WTC11 (cell line): ENCODE data around the gene FHIT. TPM values are rescaled to one million over a fixed set of nuclear protein-coding genes. Genes with fewer than 3 reads are reported as not detected.

Source experiments
- ATAC-seq: fragments of 200-7000 bp; cut with Tn5 transposase; 2 replicates; pipeline ENCODE4 v1.10.0; 2021; ENCODE audit warnings: mild to moderate bottlenecking, moderate library complexity
- CTCF ChIA-PET: fragments of 300-600 bp; sonication (Branson Sonifier 250); formaldehyde crosslinking; loops from one replicate; lab custom pipeline; 2021; ENCODE audit warnings: antibody characterized with exemption; lab: Charles Lee
- POLR2A ChIA-PET: fragments of 350-600 bp; sonication (Branson Sonifier 250); formaldehyde crosslinking; loops from one replicate; lab custom pipeline; 2021; ENCODE audit warnings: antibody characterized with exemption; lab: Charles Lee
- DNase-seq: peaks from one replicate; pipeline ENCODE4 v3.0.0; 2021; ENCODE audit warnings: low spot score
- H3K27ac Mint-ChIP-seq: 2 replicates; pipeline ENCODE4 v1.8.0; 2021; ENCODE audit warnings: mixed read lengths
- H3K27me3 Mint-ChIP-seq: 2 replicates; pipeline ENCODE4 v1.8.0; 2021; ENCODE audit warnings: low read depth, mild to moderate bottlenecking, moderate library complexity, mixed read lengths
- H3K36me3 Mint-ChIP-seq: 2 replicates; pipeline ENCODE4 v1.8.0; 2021; ENCODE audit warnings: mixed read lengths
- H3K4me1 Mint-ChIP-seq: 2 replicates; pipeline ENCODE4 v1.8.0; 2022; ENCODE audit warnings: mixed read lengths
- H3K4me3 Mint-ChIP-seq: 2 replicates; pipeline ENCODE4 v1.8.0; 2021; ENCODE audit warnings: mild to moderate bottlenecking, moderate library complexity, mixed read lengths
- H3K9me3 Mint-ChIP-seq: 2 replicates; pipeline ENCODE4 v1.8.0; 2021; ENCODE audit warnings: mixed read lengths
- CREM ChIP-seq: sonication (generic); formaldehyde crosslinking; IDR thresholded peaks from 2 replicates; pipeline ENCODE4 v1.8.1; 2022; ENCODE audit warnings: mild to moderate bottlenecking, missing genetic modification reagents, moderate library complexity
- FOXK1 ChIP-seq: sonication (generic); formaldehyde crosslinking; IDR thresholded peaks from 2 replicates; pipeline ENCODE4 v1.8.0; 2022; ENCODE audit warnings: mild to moderate bottlenecking, moderate library complexity, missing genetic modification reagents
- GTF2I ChIP-seq: fragments of 250-450 bp; sonication (Bioruptor Pico); conservative IDR thresholded peaks from 2 replicates; pipeline ENCODE4 v1.4.0; 2021; ENCODE audit warnings: mild to moderate bottlenecking
- NR3C1 ChIP-seq: sonication (generic); formaldehyde crosslinking; conservative IDR thresholded peaks from 2 replicates; pipeline ENCODE4 v1.8.1; 2023; ENCODE audit warnings: low read depth, mild to moderate bottlenecking, missing genetic modification reagents
- SOX15 ChIP-seq: fragments of 250-450 bp; sonication (Bioruptor Pico); IDR thresholded peaks from 2 replicates; pipeline ENCODE4 v1.9.0; 2021; ENCODE audit warnings: mild to moderate bottlenecking
- TP53 ChIP-seq: sonication (generic); formaldehyde crosslinking; IDR thresholded peaks from 2 replicates; pipeline ENCODE4 v1.8.1; 2023; ENCODE audit warnings: mild to moderate bottlenecking, missing genetic modification reagents
- ZNF396 ChIP-seq: fragments of 250-450 bp; sonication (Bioruptor Pico); IDR thresholded peaks from 2 replicates; pipeline ENCODE4 v1.8.0; 2021; ENCODE audit warnings: mild to moderate bottlenecking, moderate library complexity, borderline replicate concordance
- ZNF416 ChIP-seq: fragments of 250-450 bp; sonication (Bioruptor Pico); IDR thresholded peaks from 2 replicates; pipeline ENCODE4 v1.9.0; 2021; ENCODE audit warnings: mild to moderate bottlenecking, inconsistent platforms
- total RNA-seq: library from RNA; stranded (reverse); gene quantifications from 3 replicates; pipeline ENCODE4 v1.2.3, GENCODE V29; 2021
- TF ChIP-seq, protein P1 (sequence below): fragments of 250-450 bp; sonication (Bioruptor Pico); IDR thresholded peaks from 2 replicates; pipeline ENCODE4 v1.9.0; 2021; ENCODE audit warnings: mild to moderate bottlenecking
- TF ChIP-seq, protein P2 (sequence below): fragments of 250-450 bp; sonication (Bioruptor Pico); IDR thresholded peaks from 2 replicates; pipeline ENCODE4 v1.9.0; 2021; ENCODE audit warnings: mild to moderate bottlenecking, borderline replicate concordance
- TF ChIP-seq, protein P3 (sequence below): fragments of 250-450 bp; sonication (Bioruptor Pico); IDR thresholded peaks from 2 replicates; pipeline ENCODE4 v1.8.0; 2021; ENCODE audit warnings: mild to moderate bottlenecking
- TF ChIP-seq, protein P4 (sequence below): sonication (generic); formaldehyde crosslinking; IDR thresholded peaks from 2 replicates; pipeline ENCODE4 v1.8.1; 2023; ENCODE audit warnings: mild to moderate bottlenecking, missing genetic modification reagents
- TF ChIP-seq, protein P5 (sequence below): sonication (generic); formaldehyde crosslinking; IDR thresholded peaks from 2 replicates; pipeline ENCODE4 v1.8.0; 2023; ENCODE audit warnings: mild to moderate bottlenecking, missing genetic modification reagents

FHIT gene
- total RNA-seq, 1 experiment from 2014 or later = 2.6 TPM

DNA sequence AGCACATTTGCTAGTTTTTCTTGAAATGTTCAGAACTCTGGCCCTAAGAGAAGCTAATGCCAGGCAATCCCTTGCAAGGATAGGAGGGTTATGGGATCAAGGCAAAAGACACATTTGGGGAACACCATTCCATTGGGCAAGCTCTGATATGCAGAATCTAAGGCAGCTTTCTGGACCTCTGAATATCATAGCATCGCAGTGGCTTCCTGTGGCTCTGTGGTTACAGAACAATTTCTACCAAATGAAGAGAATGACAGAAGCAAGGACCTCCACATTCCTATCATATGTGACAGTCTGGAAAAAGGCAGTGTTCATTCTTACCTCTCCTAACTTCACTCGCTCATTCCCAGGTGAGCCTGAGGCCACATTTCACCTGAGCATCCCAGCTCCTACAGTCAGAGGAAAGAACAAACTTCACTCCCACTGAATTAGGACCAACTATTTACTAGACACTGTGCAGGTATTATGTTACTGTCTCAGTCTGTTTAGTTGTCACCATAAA, 1365.3 kb downstream of the FHIT start:
- TF ChIP-seq, protein P1, sequence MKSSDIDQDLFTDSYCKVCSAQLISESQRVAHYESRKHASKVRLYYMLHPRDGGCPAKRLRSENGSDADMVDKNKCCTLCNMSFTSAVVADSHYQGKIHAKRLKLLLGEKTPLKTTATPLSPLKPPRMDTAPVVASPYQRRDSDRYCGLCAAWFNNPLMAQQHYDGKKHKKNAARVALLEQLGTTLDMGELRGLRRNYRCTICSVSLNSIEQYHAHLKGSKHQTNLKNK (CRISPR knock-in tag) = no peak

DNA sequence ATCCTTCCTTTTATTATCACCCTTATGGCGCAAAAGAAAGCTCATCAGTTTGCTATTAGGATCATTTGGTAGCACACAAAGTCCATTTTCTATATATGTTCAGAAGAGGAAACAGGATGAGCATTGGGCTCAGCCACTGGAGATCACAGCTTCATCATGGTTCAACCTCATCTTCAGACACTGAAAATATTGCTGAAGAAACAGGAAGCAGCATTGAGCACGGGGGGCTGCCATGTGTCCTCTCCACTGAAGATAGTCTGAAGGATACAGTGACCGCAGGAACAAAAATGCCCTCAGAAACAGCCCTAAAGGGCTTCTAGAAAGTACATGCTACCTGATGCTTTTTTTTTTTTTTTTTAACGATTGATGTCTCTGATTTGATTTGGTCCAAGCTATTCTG, 1366.2 kb downstream of the FHIT start:
- Mint-ChIP-seq H3K9me3 (peaks cover 8% of the 10 kb centered on the region; the same call in 1 of the 2 replicates), H3K4me3 (no peak overlapping the region), H3K27me3 (no peaks in the 10 kb centered on the region), H3K4me1 (peaks cover 25% of the 10 kb centered on the region)
- CTCF ChIA-PET = interaction anchor here (0.6 kb wide), 1 partner anchor 298 kb away, joined by 3 read pairs; no protein-coding TSS in a partner anchor
- POLR2A ChIA-PET = no interaction called here
- DNase-seq = no peak
- TF ChIP-seq GTF2I (CRISPR knock-in tag) (no peak), NR3C1 (CRISPR knock-in tag) (no peak), ZNF416 (no peak), CREM (CRISPR knock-in tag) (no peak), SOX15 (CRISPR knock-in tag) (no peak), FOXK1 (CRISPR knock-in tag) (no peak), ZNF396 (no peak), TP53 (CRISPR knock-in tag) (no peak)
- TF ChIP-seq, protein P1 (CRISPR knock-in tag) = no peak
- TF ChIP-seq, protein P2, sequence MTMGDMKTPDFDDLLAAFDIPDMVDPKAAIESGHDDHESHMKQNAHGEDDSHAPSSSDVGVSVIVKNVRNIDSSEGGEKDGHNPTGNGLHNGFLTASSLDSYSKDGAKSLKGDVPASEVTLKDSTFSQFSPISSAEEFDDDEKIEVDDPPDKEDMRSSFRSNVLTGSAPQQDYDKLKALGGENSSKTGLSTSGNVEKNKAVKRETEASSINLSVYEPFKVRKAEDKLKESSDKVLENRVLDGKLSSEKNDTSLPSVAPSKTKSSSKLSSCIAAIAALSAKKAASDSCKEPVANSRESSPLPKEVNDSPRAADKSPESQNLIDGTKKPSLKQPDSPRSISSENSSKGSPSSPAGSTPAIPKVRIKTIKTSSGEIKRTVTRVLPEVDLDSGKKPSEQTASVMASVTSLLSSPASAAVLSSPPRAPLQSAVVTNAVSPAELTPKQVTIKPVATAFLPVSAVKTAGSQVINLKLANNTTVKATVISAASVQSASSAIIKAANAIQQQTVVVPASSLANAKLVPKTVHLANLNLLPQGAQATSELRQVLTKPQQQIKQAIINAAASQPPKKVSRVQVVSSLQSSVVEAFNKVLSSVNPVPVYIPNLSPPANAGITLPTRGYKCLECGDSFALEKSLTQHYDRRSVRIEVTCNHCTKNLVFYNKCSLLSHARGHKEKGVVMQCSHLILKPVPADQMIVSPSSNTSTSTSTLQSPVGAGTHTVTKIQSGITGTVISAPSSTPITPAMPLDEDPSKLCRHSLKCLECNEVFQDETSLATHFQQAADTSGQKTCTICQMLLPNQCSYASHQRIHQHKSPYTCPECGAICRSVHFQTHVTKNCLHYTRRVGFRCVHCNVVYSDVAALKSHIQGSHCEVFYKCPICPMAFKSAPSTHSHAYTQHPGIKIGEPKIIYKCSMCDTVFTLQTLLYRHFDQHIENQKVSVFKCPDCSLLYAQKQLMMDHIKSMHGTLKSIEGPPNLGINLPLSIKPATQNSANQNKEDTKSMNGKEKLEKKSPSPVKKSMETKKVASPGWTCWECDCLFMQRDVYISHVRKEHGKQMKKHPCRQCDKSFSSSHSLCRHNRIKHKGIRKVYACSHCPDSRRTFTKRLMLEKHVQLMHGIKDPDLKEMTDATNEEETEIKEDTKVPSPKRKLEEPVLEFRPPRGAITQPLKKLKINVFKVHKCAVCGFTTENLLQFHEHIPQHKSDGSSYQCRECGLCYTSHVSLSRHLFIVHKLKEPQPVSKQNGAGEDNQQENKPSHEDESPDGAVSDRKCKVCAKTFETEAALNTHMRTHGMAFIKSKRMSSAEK = no peak
- TF ChIP-seq, protein P3, sequence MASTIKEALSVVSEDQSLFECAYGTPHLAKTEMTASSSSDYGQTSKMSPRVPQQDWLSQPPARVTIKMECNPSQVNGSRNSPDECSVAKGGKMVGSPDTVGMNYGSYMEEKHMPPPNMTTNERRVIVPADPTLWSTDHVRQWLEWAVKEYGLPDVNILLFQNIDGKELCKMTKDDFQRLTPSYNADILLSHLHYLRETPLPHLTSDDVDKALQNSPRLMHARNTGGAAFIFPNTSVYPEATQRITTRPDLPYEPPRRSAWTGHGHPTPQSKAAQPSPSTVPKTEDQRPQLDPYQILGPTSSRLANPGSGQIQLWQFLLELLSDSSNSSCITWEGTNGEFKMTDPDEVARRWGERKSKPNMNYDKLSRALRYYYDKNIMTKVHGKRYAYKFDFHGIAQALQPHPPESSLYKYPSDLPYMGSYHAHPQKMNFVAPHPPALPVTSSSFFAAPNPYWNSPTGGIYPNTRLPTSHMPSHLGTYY (CRISPR knock-in tag) = no peak
- TF ChIP-seq, protein P4, sequence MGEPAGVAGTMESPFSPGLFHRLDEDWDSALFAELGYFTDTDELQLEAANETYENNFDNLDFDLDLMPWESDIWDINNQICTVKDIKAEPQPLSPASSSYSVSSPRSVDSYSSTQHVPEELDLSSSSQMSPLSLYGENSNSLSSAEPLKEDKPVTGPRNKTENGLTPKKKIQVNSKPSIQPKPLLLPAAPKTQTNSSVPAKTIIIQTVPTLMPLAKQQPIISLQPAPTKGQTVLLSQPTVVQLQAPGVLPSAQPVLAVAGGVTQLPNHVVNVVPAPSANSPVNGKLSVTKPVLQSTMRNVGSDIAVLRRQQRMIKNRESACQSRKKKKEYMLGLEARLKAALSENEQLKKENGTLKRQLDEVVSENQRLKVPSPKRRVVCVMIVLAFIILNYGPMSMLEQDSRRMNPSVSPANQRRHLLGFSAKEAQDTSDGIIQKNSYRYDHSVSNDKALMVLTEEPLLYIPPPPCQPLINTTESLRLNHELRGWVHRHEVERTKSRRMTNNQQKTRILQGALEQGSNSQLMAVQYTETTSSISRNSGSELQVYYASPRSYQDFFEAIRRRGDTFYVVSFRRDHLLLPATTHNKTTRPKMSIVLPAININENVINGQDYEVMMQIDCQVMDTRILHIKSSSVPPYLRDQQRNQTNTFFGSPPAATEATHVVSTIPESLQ (CRISPR knock-in tag) = no peak
- TF ChIP-seq, protein P5, sequence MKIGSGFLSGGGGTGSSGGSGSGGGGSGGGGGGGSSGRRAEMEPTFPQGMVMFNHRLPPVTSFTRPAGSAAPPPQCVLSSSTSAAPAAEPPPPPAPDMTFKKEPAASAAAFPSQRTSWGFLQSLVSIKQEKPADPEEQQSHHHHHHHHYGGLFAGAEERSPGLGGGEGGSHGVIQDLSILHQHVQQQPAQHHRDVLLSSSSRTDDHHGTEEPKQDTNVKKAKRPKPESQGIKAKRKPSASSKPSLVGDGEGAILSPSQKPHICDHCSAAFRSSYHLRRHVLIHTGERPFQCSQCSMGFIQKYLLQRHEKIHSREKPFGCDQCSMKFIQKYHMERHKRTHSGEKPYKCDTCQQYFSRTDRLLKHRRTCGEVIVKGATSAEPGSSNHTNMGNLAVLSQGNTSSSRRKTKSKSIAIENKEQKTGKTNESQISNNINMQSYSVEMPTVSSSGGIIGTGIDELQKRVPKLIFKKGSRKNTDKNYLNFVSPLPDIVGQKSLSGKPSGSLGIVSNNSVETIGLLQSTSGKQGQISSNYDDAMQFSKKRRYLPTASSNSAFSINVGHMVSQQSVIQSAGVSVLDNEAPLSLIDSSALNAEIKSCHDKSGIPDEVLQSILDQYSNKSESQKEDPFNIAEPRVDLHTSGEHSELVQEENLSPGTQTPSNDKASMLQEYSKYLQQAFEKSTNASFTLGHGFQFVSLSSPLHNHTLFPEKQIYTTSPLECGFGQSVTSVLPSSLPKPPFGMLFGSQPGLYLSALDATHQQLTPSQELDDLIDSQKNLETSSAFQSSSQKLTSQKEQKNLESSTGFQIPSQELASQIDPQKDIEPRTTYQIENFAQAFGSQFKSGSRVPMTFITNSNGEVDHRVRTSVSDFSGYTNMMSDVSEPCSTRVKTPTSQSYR (CRISPR knock-in tag) = no peak
- TF ChIP-seq, all 79 proteins: peak for 0
- no peak for ATAC-seq
- Mint-ChIP-seq H3K36me3 (no peaks in the 10 kb centered on the region), H3K27ac (no peak overlapping the region)

More for the DNA sequence above, 1365.3 kb downstream of the FHIT start:
- Mint-ChIP-seq H3K27me3 (no peaks in the 10 kb centered on the region), H3K9me3 (peaks cover 8% of the 10 kb centered on the region; the same call in 1 of the 2 replicates), H3K36me3 (no peaks in the 10 kb centered on the region), H3K27ac (no peak overlapping the region), H3K4me1 (peaks cover 26% of the 10 kb centered on the region), H3K4me3 (no peak overlapping the region)
- POLR2A ChIA-PET = no interaction called here
- CTCF ChIA-PET = interaction anchor here (0.6 kb wide), 1 partner anchor 297 kb away, joined by 3 read pairs; no protein-coding TSS in a partner anchor
- no peak for DNase-seq
- ATAC-seq = no peak
